NCI-H2029 treated with DMSO at 0.1 percent for 48 hours (cell line): Measurements from ENCODE around the gene C16orf87.
A peak's percentile ranks its signal among the peaks of the same experiment; 100 is the strongest.

Source experiments
- DNase-seq: peaks from one replicate; lab custom pipeline; 2025; lab: John Stamatoyannopoulos, UW

C16orf87 gene

DNA sequence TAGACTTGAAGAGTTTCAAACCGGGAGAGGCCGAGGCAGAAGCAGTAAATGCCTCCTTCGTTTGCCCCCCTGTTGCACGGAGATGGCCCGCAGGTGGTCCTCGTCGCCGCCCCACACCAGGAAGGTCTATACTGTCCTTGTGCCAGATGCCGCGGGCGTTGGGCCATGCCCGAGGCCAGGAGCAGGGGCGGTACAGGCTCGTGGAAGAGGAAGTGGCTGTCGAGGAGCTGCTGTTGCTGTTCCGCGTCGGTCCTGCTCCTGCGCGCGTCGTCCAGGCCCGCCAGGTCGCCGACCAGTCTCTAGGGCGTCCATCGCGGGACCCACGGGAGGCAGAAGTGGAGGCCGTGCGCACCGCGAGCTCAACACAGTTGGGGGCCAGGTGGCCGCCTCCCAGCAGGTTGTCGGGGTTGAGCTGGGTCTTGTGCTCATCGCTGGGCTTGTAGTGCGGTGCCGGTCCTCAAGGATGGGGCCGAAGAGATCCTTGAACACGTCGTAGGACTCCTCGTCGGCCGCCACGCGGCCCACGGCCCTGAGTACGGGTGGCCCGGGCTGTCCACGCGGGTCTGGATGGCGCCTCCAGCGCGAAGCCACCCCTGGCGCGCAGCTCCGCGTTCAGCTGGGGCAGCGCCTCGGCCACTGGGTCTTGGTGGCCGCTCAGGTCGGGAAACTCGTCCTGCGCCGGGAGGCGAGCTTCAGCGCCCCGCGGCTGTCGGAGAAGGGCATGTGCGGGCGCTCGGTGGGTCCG, 13.1 kb upstream of the C16orf87 start:
- DNase-seq: no peak

DNA sequence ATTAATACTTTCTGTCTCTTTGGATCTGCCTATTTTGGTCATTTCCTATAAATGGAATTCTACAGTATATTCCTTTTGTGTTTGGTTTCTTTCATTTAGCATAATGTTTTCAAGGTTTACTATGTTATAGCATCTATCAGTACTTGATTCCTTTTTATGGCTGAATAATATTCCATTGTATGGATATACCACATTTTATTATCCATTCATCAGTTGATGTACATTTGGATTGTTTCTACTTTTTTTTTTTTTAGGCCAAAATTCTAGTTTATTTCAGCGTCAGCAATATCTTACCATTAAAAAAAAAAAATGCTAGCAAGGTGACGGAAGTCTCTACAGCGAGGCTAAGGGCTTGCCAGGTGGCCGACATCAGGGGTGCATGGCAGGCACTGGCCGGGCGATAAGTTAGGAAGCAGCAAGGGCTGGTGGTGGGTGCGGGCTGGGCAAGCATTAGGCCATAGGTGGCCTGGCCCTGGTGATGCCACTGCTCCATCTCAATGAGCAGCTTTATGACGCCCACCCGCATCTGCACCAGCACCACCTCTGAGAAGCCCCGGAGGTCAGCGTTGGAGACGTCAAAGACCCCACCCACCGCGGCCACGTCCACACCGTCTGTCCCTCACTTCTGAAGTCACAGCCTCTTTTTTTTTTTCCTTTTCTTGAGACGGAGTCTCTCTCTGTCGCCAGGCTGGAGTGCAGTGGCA, 11.4 kb upstream of the C16orf87 start:
- DNase-seq: no peak

DNA sequence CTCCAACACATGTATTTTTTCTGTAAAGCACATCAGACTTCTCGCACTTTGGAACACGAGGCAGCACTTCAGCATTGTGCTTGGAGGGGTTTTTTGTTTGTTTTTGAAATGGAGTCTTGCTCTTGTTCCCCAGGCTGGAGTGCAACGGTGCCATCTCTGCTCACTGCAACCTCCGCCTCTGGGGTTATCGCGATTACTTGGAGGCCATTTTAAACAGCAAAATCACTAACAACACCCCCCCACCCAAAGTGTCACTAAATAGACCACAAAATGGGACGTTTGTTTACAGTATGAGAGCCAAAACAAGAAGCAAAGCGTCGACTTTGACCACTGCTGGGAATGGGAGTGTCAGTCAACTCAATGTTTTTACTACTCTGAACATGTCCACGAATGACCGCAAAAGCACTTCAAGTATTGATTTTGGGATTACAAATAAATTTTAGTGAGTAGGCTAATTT, 9.0 kb upstream of the C16orf87 start:
- peak; percentile 25 for DNase-seq

DNA sequence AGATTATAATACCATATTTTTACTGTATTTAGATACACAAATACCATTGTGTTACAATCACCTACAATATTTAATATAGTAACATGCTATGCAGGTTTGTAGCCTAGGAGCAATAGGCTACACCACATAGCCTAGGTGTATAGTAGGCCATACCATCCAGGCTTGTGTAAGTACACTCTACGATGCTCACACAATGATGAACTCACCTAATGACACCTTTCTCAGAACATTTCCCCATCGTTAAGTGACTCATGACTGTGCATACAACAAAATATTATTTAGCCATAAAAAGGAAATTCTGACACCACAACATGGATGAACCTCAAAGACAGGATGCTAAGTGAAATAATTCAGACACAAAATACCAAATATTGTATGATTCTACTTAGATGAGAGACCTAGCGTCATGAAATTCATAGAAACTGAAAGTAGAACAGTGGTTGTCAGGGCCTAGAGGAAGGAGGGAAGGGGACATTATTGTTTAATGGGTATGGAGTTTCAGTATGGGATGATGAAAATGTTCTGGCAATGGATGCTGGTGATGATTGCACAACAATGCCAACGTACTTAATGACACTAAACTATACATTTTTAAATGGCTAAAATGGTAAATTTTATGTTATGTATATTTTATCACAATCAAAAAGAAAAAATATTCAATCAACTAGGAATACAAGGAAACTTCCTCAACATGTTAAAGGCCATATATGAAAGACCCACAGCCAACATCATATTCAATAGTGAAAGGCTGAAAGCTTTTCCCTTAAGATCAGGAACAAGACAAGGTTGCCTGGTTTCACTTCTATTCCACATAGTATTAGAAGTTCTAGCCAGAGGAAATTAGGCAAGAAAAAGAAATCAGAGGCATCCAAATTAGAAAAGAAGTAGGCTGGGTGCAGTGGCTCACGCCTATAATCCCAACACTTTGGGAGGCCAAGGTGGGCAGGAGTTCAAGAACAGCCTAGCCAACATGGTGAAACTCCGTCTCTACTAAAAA, 5.9 kb upstream of the C16orf87 start:
- DNase-seq: no peak

DNA sequence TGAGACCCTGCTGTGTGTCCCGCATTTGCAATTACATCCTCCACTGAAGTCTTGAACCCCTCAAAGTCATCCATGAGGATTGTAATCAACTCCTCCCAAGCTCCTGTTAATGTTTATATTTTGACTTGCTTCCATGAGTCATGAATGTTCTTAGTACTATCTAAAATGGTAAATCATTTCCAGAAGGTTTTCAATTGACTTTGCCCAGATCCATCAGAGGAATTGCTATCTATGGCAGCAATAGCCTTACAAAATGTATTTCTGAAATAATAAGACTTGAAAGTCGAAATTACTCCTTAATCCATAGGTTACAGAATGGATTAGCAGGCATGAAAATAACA, 2.5 kb upstream of the C16orf87 start:
- no peak for DNase-seq

DNA sequence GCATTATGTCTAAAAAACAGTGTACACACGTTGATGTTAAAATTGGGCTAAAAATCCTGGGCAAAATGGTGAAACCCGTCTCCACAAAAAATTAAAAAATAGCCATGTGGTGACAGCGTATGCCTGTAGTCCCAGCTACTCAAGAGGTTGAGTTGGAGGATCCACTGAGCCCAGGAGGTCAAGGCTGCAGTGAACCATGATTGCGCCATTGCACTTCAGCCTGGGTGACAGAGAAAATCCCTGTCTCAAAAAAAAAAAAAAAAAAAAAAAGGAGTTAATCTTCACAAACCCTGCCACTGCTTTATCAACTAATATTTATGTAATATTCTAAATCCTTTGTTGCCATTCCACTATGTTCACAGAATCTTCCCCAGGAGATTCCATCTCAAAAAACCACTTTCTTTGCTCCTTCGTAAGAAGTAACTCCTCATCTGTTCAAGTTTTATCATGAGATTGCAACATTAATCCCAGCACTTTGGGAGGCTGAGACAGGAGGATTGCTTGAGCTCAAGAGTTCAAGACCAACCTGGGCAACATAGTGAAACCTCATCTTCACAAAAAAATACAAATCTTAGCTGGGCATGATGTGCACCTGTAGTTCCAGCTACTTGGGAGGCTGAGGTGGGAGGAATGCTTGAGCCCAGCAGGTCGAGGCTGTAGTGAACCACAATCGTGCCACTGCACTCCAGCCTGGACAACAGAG, 1.9 kb upstream of the C16orf87 start:
- no peak for DNase-seq

DNA sequence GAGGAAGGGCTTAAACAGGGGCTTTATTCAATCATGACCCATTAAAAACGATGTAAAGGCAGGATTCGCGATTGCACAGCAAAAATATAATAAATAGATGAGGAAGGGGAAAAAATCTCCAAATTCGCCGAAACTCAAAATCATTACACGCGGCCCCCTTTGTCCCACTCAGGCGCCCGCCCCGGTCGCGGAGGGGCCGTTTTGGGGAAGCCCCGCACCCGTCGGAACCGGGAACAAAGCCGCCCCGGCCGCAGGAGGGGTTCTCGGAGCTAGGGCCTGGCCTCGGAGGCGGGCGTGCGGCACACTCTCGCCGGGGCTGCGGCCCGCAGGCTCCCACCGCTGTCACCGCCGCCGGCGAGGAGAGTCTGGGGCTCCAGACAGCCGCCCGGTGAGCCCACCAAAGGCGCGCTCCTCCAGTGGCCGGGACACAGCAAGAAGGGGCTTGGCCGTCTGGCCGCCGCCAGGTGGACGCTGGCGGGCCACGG, 521 bp downstream of the C16orf87 start:
- no peak for DNase-seq

DNA sequence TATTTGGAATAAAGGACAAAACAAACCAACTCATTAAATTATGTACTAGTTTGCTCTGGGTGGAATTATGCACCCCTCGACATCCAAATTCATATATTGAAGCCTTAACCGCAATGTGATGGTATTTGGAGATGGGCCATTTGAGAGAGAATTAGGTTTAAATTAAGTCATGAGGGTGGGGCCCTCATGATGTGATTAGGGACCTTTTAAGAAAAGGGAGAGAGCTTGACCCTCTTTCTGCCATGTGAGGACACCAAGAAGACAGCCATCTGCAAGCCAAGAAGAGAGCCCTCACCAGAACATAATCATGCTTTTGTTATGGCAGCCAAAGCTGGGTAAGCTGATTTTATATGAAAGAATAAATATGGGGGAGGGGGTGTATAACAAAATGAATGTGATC, 2.0 kb downstream of the C16orf87 start:
- no peak for DNase-seq

DNA sequence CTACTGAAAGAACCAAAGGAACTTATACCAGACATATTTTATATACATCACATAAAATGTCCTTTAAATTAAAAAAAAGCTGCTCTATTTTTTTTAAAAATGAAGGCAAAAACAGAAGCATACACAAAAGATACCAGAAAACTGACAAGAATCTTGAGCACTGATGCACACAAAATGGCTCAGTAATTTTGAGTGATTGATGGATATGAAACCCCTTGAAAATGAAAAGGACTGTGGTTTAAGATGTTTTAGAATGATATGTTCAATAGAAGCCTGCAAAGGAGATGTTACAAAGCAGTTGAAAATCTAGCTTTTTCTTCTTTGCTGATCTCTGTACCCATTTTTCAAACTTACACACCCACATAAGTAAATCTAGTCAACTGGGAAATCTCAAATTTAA, 2.7 kb downstream of the C16orf87 start:
- DNase-seq: no peak

DNA sequence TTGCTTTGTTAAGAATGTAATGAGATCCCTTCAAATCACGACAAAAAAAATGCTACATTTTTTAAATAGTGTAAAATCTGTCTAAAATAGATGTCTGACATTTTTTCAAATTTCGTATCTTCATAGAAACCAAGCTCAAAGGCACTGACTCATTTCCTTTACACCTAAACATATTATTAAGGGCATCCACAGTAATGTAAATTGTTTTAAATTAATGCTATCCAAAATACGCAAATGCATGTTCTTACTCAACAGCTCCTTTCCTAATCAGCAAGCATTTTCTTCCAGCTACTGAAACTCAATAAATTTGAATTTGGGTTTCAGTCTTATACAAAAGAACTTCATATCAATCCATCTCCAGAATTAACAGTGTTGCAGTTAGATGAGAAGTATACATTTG, 4.3 kb downstream of the C16orf87 start:
- no peak for DNase-seq

DNA sequence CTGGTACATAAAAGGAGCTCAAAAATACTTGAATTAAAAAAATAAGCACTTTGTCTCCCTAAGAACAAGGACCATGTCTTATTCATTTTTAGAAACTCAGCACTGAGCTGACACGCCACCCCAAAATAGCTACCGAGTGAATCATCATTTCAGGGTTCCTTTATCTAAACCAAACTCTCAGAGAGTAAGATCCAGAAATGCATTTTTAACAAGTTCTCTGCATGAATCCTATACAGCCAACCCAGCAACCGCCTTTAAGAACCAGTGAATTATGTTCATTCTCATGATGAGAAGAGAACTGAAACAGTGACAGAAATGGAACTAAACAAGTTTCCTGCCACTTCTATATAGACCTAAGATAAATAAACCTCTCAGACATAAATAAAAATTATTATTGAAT, 8.7 kb downstream of the C16orf87 start:
- DNase-seq: no peak

DNA sequence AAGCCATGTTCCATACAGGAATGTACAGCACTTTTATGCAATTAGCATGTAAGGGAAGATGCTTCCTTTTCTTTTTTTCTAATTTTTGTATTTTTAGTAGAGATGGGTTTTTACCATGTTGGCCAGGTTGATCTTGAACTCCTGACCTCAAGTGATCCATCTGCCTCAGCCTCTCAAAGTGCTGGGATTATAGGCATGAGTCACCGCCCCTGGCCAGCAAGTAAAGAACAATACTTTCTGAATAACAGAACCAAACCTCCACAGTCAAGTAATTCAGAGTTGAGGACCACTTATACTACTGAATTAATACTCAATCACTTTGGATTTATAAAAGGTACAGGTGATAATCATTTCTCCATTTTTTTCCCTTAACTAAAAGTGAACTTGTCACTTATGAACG, 13.0 kb downstream of the C16orf87 start:
- DNase-seq: no peak

DNA sequence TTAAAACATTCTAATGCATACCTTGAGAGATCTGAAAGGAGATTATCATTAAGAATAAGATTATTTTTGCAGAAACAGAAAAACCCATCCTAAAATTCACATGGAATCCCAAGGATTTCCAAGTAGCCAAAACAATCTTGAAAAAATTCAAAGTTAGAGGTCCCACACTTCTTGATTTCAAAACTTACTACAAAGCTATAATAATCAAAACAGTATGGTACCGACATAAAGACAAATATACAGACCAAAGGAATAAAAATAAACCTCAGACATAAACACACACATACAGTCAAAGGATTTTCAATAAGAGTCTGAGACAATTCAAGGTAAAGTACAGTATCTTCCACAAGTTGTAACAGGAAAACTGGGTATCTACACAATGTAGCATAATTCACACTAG, 16.2 kb downstream of the C16orf87 start:
- DNase-seq: no peak

DNA sequence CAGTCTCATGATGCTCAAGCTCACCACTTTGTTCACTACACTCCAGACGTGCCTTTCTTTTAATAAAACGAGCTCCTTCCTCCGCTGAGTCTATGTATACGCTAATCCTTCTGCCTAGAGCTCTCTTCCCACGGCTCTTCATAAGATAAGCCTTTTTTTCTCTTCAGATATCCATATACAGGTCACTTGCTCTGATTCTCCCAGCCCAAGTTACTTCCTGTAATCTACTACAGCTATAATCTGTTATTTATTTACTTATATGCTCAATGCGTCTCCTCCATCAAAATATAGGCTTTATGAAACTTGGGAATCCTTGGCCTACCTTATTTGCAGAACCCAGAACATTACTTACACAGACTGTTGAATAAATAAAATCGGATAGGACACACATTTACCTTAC, 17.4 kb downstream of the C16orf87 start:
- DNase-seq: no peak

DNA sequence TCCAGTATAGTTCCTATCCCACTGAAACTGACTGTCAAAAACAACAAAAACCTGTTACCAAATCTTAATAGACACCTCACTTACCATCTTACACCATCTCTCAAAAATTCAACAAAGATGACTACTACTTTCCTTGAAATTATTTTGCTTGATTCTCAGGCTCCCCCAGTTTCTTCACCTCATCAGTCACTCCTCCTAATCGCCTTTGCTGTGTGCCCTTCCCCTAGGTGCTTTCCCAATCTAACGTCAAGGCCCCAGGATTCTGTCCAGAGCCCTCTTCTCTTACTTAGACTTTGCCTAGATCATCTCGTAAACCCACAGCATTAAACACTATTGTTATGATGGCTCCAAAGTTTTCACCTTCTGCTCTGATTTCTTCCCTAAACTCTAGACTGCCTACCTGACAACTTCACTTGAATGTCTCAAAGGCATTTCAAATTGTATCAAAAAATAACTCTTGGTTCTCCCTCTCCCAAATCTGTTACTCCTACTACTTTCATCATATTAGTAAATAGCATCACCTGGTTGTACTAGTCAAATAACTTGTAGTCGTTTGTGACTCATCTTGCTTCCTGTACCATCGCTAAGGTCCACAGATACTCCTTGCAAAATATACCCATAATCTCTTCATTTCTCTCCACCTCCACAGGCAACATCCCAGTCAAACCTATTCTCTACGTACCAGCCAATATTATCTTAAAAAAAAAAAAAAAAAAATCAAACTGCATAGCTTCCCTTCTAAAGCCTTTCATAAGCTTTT, 18.0 kb downstream of the C16orf87 start:
- DNase-seq: no peak

DNA sequence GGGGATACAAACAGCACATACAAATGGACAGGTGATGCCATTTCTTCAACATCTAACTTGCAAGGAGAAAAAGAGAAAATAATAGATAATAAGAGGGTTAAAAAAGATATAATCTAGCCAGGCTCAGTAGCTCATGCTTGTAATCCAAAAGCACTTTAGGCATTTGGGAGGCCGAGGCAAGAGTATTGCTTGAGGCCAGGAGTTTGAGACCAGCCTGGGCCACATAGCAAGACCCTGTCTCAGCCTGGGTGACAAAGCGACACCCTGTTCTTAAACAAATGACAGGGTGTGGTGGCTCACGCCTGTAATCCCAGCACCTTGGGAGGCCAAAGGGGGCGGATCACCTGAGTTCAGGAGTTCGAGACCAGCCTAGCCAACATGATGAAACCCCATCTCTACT, 19.3 kb downstream of the C16orf87 start:
- no peak for DNase-seq

DNA sequence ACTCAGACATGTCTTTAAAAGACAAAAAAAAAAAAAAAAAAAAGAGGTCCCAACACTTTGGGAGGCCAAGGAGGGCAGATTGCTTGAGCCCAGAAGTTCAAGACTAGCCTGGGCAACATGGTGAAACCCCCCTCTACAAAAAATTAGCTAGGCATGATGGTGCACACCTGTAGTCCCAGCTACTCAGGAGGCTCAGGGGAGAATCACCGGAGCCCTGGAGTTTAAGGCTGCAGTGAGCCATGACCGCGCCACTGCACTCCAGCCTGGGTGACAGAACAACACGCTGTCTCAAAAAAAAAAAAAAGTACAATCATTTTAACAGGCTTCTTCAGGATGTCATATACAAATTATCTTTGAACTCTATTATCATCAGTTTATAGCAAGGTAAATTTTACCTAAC, 22.0 kb downstream of the C16orf87 start:
- DNase-seq: no peak

DNA sequence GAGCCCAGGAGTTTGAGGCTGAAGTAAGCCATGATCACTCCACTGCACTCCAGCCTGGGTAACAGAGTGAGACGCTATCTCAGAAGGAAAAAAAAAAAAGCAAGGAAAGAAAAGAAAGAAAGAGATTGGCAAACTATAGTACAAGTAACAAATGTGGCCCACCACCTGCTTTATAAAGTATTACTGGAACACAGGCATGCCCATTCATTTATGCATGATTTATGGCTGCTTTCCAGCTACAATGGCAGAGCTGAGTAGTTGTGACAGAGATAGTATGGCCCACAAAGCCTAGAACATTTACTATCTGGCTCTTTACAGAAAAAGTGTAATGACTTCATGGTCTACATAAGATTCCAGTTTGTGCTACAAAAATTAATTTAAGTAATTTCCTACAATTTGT, 23.6 kb downstream of the C16orf87 start:
- DNase-seq: no peak

DNA sequence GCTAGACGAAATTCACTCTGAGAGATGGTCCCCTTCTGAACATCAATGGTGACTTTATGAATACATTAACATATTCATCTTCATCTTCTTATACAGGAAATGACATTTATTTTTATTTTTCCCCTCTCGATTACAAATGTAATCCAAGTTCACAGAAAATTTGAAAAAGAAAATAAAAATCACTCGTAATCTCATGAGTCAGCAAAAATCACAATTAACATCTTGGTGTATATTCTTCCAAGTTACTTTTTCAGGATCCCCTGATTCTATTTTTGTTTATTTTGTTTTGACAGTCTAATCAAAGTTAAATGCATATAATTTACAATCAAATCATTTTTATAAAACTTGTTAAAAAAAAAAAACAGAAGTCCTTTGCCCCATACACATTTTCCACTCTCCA, 27.6 kb downstream of the C16orf87 start:
- DNase-seq: no peak

DNA sequence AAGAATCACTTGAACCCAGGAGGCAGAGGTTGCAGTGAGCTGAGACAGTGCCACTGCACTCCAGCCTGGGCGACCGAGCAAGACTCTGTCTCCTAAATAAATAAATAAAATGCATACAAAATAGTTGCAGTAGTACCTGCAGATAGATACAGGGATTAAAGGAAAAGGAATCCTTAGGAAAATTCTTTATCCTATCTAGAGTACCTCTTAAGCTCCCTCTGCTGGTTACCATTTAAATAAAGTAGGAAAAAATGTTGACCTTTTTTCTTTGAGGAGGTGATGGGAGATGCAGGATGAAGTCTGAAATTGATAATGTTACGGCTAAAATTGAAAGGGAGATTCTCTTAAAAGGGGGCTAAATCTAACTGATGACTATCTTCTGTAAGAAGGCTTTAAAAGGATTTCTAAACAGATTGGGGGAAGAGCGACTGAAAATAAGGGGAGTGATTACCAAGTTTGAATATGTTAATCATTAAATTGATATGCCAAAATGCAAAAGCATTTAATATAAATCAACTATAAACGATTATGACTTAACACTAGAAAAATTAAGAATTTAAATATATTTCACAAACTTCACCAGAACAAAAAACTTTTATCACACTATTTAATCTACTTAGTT, 29.4 kb downstream of the C16orf87 start:
- no peak for DNase-seq

DNA sequence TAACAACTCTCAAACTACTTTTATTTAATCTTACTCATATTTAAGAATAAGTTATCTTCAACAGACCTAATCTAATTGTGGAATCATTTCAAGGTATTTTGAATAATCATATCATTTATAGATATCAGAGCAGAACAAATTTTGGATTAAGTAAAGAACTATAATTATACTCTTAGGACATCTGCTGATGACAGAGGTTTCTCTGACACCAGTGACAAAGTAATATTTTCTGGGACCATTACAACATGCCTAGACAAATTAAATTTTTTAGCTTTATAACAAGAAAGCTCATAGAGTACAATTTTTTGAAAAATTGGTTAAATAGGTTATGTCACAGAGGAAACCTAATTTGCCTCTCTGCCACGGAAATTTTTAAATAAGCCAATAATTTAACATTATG, 30.5 kb downstream of the C16orf87 start:
- no peak for DNase-seq
